HG03097 (cell line): Measurements from ENCODE around the gene CMSS1.

Experiments
- ATAC-seq: cut with Tn5 transposase; IDR thresholded peaks from one replicate; pipeline ENCODE4 v1.9.1; 2021; ENCODE audit not compliant: unreplicated experiment, low FRiP score

The CMSS1 gene

DNA sequence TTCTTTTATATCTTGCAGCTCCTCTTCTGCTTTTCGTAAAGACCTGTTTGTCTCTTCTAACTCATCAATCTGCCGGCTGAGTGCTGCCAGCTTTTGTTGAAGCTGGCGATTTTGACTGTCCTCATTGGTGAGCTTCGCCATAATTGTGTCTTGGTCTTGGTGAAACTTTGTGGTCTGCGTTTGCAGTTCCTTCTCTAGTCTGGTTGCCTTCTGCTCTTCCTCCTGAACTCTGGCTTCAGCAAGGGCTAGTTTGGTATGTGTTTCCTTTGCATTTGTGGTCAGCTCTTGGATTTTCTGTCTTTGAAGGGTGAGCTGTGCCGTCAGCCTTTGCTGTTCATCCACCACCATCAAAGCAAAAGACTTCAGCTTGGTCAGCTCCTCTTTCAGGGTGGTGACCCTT is 32.9 kb downstream of the CMSS1 start:
- ATAC-seq: no peak

DNA sequence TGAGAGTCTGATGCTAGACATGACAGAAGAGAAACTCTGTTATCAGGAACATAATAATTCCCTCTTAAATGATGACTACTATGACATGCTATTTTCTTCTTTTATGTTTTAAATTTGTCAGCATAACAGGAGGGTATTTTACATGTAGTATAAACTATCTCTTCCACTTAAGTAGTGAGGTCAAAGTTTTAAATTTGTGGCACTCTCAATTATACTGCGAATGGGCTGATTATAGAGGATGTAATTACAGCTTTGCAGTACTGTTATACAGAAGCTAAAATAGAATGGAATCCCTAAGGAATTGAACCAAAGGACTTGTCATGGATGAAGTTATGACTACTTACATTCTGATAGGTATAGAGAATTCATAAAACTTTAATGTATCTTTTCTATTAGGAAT is 34.3 kb downstream of the CMSS1 start:
- no peak for ATAC-seq

- ATAC-seq: no peak
These were observed 35.2 kb downstream of the CMSS1 start for GRCh38 chr3:99852851-99853250.

GRCh38 chr3:99854756-99855298 is 37.2 kb downstream of the CMSS1 start:
- ATAC-seq: no peak

DNA sequence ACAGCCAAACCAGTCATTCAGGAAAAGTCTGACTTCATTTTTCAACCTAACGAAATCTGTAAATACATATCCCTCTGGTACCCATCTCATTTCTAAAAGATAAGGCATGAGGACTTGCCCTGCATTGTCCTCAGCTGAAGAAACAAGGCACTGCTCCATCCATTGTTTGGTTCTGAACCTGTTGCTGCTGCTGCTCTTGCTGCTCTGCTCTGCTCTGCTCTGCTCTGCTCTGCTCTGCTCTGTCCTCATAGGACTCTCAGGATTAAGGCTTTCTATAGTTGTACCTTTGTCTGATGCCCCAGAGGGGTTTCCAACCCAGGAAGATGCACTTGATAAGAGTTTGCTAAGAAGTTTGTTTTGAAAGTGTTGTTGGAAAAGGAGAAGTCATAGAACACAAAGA is 38.2 kb downstream of the CMSS1 start:
- no peak for ATAC-seq

DNA sequence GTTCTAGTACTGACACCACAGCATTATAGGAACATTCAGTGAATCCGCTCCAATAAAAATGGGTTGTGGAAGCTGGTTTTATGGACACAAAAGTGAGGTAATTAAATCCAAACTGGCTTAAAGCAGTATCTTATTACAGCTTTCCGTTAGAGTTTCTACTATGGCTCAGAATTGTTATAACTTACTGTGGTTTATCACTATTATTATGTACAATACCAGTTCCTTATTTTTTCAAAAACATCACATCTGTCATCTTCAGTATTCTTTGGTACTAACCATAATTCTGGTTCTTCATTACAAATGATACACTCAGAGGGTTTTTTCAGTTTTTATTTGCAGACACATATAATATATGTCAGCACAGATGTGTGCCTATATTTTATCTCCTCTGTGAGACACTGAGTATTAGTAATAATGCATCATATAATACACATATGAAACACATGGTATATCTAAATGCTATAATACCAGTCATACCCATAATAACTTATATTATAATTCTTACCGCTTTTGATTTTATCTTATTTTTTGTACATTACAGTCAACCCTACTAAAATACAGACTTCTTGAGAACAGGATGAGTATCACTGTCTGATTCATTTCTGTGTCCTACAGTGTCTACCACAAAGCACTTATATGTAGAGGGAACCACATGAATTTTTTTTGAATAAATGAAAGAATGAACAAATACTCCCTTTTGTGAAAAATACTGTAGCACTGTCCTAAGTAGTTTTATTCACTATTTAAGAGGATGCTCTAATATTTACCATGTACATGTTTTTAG is 39.0 kb downstream of the CMSS1 start:
- no peak for ATAC-seq

DNA sequence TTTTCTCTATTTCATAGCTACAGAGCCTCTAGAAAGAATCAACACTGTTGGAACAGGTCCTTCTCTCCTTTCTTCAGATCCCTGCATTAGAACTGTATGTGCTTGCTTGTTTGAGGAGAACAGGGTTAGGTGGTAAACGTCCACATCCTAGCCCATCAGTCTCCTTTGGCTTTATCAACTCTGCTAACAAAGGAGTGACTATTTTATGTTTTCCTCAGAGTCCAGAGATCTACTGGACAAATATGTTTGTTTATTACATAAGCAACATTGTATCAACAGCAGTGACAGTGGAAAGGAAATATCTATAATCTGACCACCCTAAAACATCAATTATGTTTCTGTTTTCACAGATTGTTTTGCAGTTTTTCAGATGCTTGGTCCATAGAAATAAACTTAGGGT is 39.6 kb downstream of the CMSS1 start:
- no peak for ATAC-seq

- no peak for ATAC-seq
These were observed 40.8 kb downstream of the CMSS1 start for GRCh38 chr3:99858469-99858868.

DNA sequence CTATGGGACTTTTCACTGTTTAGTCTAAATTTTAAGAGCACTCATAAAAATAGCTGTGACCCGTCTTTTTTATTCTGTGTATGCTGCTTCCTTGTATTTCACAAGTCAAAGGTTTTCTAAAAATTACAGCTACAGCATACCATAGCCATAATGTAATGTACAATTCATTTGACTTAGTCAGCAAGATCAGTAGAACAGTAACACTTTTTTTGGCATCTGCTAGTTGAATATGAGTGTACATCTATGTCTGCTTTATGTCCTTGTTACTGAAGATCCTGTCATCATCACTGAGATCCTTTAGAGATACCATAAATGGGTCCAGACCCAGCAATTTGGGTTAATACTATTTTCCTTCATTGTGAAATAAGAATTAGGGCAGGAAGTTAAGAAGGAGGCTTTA is 42.2 kb downstream of the CMSS1 start:
- ATAC-seq: no peak

DNA sequence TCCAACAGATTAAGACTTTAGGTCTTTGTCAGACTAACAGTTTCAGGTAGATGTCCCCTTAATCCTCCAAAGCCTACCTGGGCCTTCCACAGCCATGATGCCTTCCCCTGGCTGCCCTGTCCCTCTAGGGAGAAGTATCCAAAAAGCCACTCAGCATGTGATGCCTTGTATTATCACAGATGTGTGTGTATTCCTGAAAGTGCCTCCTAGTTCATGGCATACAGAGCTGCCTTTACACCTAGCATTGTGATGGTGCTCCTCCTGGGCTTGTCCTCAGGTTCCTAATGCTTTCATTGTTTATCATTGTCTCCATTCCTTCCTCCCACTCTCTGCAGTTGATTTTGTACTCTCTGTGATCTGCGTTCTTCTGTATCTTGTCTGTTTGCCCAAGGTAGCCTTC is 43.6 kb downstream of the CMSS1 start:
- ATAC-seq: no peak

- no peak for ATAC-seq
These were observed 44.5 kb downstream of the CMSS1 start for GRCh38 chr3:99862208-99862607.

- no peak for ATAC-seq
These were observed 45.3 kb downstream of the CMSS1 start for GRCh38 chr3:99863002-99863401.

- no peak for ATAC-seq
These were observed 45.9 kb downstream of the CMSS1 start for GRCh38 chr3:99863588-99863987.

DNA sequence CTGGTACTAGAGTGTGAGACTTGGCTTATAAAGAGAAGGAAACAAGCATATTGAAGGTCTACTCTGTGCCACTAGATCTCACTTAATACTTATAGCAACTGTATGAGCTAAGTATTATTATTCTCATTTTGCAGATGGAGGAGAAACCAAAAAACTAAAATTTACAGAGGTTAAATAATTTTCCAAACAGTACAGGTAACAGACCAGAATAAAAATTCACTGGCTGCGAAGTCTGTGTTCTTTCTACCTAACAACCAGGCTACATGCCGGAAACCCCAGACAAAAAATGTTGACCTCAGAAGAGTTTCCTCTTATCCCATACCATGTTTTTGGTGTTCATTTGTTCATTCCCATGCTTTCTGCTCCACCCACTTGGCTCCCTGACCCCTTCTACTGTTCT is 46.6 kb downstream of the CMSS1 start:
- ATAC-seq: no peak

DNA sequence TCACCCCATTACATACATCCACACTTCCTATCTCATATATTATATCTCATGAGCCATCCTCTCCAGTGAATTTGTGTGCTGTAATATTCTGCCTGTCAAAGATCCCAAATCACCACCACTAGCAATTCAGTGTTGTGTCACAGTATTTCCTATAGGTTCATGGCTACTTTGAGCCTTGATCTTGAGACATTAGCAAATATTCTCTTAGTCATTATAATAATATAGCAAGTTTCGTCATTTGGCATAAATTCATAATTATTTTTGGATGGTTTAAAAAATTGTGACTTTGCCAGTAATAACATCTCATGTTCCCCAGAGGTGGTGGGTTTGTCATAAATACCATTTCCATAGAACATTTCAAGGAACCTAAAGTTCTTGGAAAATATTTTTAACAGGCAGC is 47.7 kb downstream of the CMSS1 start:
- no peak for ATAC-seq

DNA sequence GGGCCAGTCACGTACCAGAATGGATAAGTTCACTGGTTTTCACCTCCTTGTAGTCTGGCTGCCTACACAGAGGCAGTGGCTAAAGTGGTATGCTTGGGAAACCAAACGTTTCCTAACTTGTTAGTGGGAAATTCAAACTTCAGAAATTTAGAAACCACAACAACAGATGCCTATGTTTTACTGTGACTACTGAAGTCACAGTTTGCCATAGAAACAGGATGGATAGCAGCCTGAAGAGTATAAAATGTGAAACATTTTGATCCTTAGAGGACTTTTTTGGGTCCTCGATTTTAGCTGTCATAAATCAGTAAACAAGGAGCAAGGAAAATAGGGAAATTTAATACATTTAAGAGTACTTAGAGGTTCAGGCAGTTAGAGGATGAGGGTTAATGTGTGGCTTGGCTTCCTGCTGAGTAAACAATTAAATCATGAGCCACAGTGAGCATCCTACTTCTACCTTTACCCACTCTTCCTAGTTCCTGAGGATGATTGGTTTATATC is 48.6 kb downstream of the CMSS1 start:
- ATAC-seq: no peak

DNA sequence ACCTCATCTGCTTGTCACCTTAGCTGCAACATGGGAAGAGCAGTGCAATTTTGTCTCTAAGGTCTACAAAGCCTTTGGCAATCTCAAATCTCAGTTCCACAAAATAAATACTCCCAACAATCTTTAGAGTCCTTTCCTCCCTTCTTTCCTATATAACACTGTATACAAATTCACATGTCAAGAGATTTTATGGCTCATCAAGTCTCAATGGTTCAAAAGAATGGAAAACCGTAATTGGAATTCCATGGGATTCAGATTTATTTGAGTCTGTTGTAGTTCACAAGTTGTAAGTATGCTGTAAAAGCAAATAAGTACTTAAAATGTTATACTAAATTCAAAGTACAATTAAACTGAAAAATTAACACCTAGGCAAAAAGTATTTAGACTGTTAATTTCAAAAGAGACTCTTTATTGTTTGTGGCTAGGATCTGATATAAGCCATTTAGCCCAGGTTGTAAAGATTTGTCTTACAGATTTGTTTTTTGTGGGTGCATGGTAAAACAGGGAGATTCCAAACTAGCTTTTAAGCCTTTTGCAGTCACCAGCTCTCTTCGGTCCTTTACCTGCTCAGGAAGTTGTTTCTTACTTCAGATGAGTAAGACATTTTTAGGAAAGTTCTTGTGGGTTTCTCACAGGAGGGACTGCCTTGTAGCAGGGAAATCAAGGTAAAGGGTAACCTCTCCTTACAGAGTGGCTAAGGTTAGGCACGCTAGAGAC is 50.1 kb downstream of the CMSS1 start:
- no peak for ATAC-seq

GRCh38 chr3:99868311-99868646 is 50.6 kb downstream of the CMSS1 start:
- ATAC-seq: no peak

- ATAC-seq: no peak
These were observed 52.0 kb downstream of the CMSS1 start for GRCh38 chr3:99869621-99870020.

DNA sequence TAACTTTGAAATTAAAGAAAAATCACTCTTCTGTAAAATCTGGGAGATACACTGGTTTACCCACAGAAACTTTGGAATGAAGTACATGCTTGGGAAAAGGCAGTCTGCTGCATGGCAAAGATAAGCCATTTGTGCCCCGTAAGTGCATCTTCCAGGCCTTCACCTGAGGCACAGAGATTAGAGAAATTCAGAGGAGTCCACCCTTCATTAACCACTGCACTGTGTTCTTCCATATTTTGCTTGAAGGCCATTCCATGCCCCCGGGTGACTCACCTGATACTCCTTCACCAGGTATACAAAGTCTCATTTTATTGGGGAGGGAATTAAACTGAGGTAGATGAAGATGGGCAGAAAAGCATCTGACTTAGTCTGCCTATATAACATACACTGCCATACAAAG is 53.0 kb downstream of the CMSS1 start:
- ATAC-seq: no peak

DNA sequence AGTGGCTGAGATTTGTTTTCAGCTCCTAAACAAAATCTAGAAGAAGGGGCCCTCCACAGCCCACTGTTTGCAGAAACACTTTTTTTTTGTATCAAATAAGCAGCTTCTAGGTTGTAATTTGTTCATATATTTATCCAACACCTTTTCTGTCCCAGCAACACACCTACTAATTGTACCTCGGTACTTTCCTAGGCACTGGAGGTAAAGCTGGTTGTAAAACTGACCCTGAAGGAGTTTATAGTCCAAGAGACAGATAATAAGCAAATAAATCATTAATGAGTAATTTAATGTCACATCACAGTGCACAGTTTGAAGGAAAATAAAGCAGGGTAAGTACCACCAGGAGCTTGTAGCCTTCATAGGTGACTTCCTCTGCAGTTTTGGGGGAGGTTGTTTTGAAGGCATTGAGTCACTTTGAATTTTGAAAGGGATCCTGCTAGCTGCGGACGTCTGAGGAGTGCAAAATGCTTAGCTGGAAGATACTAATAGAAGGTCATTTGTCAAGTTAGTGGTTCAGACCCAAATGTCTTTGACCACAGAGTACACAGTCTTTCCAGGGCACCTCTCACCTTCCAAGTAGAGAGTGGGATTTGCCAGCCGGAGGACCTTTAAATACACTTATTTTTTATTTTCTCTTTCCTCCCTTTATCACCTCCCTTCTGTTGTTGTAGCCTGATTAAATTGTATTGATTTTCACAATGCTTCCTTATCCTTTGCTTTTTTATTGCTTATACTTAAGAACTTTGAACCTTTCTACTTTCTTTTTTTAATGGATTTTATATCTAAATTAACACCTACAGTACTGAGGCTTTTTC is 53.8 kb downstream of the CMSS1 start:
- ATAC-seq: no peak
